Body of pancreas (tissue), 4 donors: ENCODE measurements around the gene ANKRD50.

ENCODE experiments used
- CTCF ChIP-seq, 7 experiments: fragments of 450-650 bp in 4 of 7; fragments of 200-600 bp in 3 of 7; sonication (generic) in 3 of 7; IDR thresholded peaks; one replicate each; pipeline ENCODE4 v1.5.1; 2016 to 2019; ENCODE audit warnings: antibody characterized with exemption in 7 of 7
- POLR2A ChIP-seq, 3 donors: fragments of 450-650 bp; IDR thresholded peaks; one replicate each; pipeline ENCODE4 v1.6.1; 2016; ENCODE audit warnings: antibody characterized with exemption in 3 of 3, mild to moderate bottlenecking in 2 of 3

GRCh38 chr4:124737619-124738018 lies 25.1 kb upstream of the ANKRD50 start:
- TF ChIP-seq CTCF (IDR thresholded peaks at IDR 0.05) (no peak), POLR2A (IDR thresholded peaks at IDR 0.05) (no peak)
